Esophagus squamous epithelium (tissue), 4 donors: ENCODE measurements around the gene DDB1.

ENCODE experiments used
- POLR2A ChIP-seq, 4 donors: fragments of 450-650 bp; IDR thresholded peaks; one replicate each; pipeline ENCODE4 v1.6.1; 2017; ENCODE audit warnings: antibody characterized with exemption in 4 of 4, mild to moderate bottlenecking in 4 of 4, moderate library complexity in 3 of 4
- TF ChIP-seq, protein P1 (sequence below), 6 experiments: fragments of 450-650 bp in 4 of 6; fragments of 200-600 bp in 2 of 6; sonication (generic) in 2 of 6; IDR thresholded peaks; one replicate each; pipeline ENCODE4 v1.5.1; 2016 to 2019; ENCODE audit warnings: antibody characterized with exemption in 6 of 6, mild to moderate bottlenecking in 4 of 6, moderate library complexity in 4 of 6

GRCh38 chr11:61349916-61350315, 17.0 kb upstream of the DDB1 start:
- TF ChIP-seq, protein P1, sequence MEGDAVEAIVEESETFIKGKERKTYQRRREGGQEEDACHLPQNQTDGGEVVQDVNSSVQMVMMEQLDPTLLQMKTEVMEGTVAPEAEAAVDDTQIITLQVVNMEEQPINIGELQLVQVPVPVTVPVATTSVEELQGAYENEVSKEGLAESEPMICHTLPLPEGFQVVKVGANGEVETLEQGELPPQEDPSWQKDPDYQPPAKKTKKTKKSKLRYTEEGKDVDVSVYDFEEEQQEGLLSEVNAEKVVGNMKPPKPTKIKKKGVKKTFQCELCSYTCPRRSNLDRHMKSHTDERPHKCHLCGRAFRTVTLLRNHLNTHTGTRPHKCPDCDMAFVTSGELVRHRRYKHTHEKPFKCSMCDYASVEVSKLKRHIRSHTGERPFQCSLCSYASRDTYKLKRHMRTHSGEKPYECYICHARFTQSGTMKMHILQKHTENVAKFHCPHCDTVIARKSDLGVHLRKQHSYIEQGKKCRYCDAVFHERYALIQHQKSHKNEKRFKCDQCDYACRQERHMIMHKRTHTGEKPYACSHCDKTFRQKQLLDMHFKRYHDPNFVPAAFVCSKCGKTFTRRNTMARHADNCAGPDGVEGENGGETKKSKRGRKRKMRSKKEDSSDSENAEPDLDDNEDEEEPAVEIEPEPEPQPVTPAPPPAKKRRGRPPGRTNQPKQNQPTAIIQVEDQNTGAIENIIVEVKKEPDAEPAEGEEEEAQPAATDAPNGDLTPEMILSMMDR (IDR thresholded peaks at IDR 0.05), result no peak
- TF ChIP-seq POLR2A (IDR thresholded peaks at IDR 0.05), result no peak
